CD14-positive monocyte (primary cell): Measurements from ENCODE around the gene HSD11B2. TPM values are rescaled to one million over a fixed set of nuclear protein-coding genes. Genes with fewer than 3 reads are reported as not detected.

Source experiments
- DNase-seq, 3 donors: peaks; one replicate each; pipeline ENCODE4 v3.0.0-alpha.2; 2011 to 2022
- H2AFZ ChIP-seq: 2 replicates; pipeline ENCODE4 v1.6.0; 2012; ENCODE audit warnings: mild to moderate bottlenecking, low read depth, low read length, inconsistent platforms; ENCODE audit not compliant: insufficient read depth, poor library complexity, severe bottlenecking
- H3K27ac ChIP-seq, 2 donors: 1 replicate in 1 of 2; 2 replicates in 1 of 2; pipeline ENCODE4 v1.5.1; 2012 to 2013; ENCODE audit warnings: low read length in 2 of 2, control low read depth in 1 of 2, inconsistent platforms in 1 of 2, low read depth in 1 of 2, mild to moderate bottlenecking in 1 of 2
- H3K27me3 ChIP-seq, 2 donors: one replicate each; pipeline versions ENCODE4 v1.6.0 to v1.6.1; 2011 to 2013; ENCODE audit warnings: low read length in 2 of 2; ENCODE audit not compliant: control insufficient read depth in 2 of 2, insufficient read depth in 2 of 2
- H3K36me3 ChIP-seq, 2 donors: replicated peaks in 1 of 2; 1 replicate in 1 of 2; 2 replicates in 1 of 2; pipeline versions ENCODE4 v1.5.1 to v1.6.1; 2012 to 2013; ENCODE audit warnings: low read length in 2 of 2, control low read depth in 1 of 2, inconsistent platforms in 1 of 2, mild to moderate bottlenecking in 1 of 2; ENCODE audit not compliant: insufficient read depth in 2 of 2, control insufficient read depth in 1 of 2
- H3K4me1 ChIP-seq, 2 donors: 1 replicate in 1 of 2; 2 replicates in 1 of 2; pipeline versions ENCODE4 v1.5.1 to v1.6.1; 2012 to 2013; ENCODE audit warnings: low read length in 2 of 2, control low read depth in 1 of 2, inconsistent platforms in 1 of 2, mild to moderate bottlenecking in 1 of 2, moderate library complexity in 1 of 2; ENCODE audit not compliant: insufficient read depth in 2 of 2, control insufficient read depth in 1 of 2
- H3K4me2 ChIP-seq: replicated peaks from 2 replicates; pipeline ENCODE3; 2012; ENCODE audit warnings: low read length, moderate library complexity, mild to moderate bottlenecking; ENCODE audit not compliant: poor library complexity, severe bottlenecking; ENCODE audit errors: extremely low read depth
- H3K4me3 ChIP-seq, 3 experiments: fragments of 200-600 bp in 1 of 3; sonication (generic) in 1 of 3; replicated peaks in 1 of 3; 1 replicate in 2 of 3; 2 replicates in 1 of 3; pipeline ENCODE4 v1.5.1; 2011 to 2013; ENCODE audit warnings: low read length in 3 of 3, mild to moderate bottlenecking in 3 of 3, control low read depth in 2 of 3, low read depth in 2 of 3, inconsistent platforms in 1 of 3, moderate library complexity in 1 of 3
- H3K79me2 ChIP-seq: 2 replicates; pipeline ENCODE4 v1.6.0; 2012; ENCODE audit warnings: mild to moderate bottlenecking, control low read depth, inconsistent platforms, low read length, moderate library complexity; ENCODE audit not compliant: insufficient read depth
- H3K9ac ChIP-seq: 2 replicates; pipeline ENCODE4 v1.6.0; 2017; ENCODE audit warnings: low read length, mild to moderate bottlenecking; ENCODE audit not compliant: insufficient read depth, poor library complexity, severe bottlenecking
- H3K9me3 ChIP-seq, 2 donors: replicated peaks in 1 of 2; 1 replicate in 1 of 2; 2 replicates in 1 of 2; pipeline versions ENCODE4 v1.5.1 to v1.6.1; 2012 to 2013; ENCODE audit warnings: low read length in 2 of 2, control low read depth in 1 of 2; ENCODE audit not compliant: control insufficient read depth in 1 of 2, insufficient read depth in 1 of 2
- H4K20me1 ChIP-seq: 2 replicates; pipeline ENCODE4 v1.6.0; 2012; ENCODE audit warnings: mild to moderate bottlenecking, low read length, control low read depth, moderate library complexity; ENCODE audit not compliant: insufficient read depth
- H3K27ac Mint-ChIP-seq, 7 donors: one replicate each; pipeline ENCODE4 v1.8.0; 2020; ENCODE audit warnings: mild to moderate bottlenecking in 7 of 7, mixed read lengths in 7 of 7, moderate library complexity in 6 of 7, inconsistent platforms in 2 of 7
- H3K27me3 Mint-ChIP-seq, 3 donors: one replicate each; pipeline ENCODE4 v1.8.0; 2021 to 2022; ENCODE audit warnings: low read depth in 3 of 3, mild to moderate bottlenecking in 3 of 3, mixed read lengths in 3 of 3, moderate library complexity in 3 of 3, inconsistent platforms in 1 of 3
- H3K36me3 Mint-ChIP-seq, 2 donors: one replicate each; pipeline ENCODE4 v1.8.0; 2020; ENCODE audit warnings: mixed read lengths in 2 of 2, inconsistent platforms in 1 of 2, mild to moderate bottlenecking in 1 of 2
- H3K4me1 Mint-ChIP-seq: one replicate; pipeline ENCODE4 v1.8.0; 2020; ENCODE audit warnings: mild to moderate bottlenecking, mixed read lengths
- H3K4me3 Mint-ChIP-seq, 2 donors: one replicate each; pipeline ENCODE4 v1.8.0; 2020; ENCODE audit warnings: mild to moderate bottlenecking in 2 of 2, mixed read lengths in 2 of 2, moderate library complexity in 1 of 2
- H3K9me3 Mint-ChIP-seq, 7 donors: one replicate each; pipeline ENCODE4 v1.8.0; 2020 to 2022; ENCODE audit warnings: mixed read lengths in 7 of 7, mild to moderate bottlenecking in 6 of 7, moderate library complexity in 6 of 7, inconsistent platforms in 2 of 7
- WGBS: methylation state at CpG from one replicate; pipeline ENCODE4 v1.1.5; 2013; ENCODE audit warnings: missing lambda C conversion rate; ENCODE audit not compliant: insufficient coverage; 5-methylcytosine and 5-hydroxymethylcytosine counted together
- intact Hi-C, 2 donors: fragments of 100-400 bp; cut with micrococcal nuclease; formaldehyde crosslinking; loops; one replicate each; pipeline versions ENCODE4 v1.15.0 to v1.15.1; 2023
- polyA plus RNA-seq, 3 donors: library from polyadenylated mRNA; depleted of rRNA in 1 of 3; unstranded in 2 of 3; stranded (reverse) in 1 of 3; fragments of 300-500 nt in 2 of 3; fragments of >200 nt in 1 of 3; fragmentation: Illumina TruSeq in 2 of 3; gene quantifications; 1 replicate in 2 of 3; 2 replicates in 1 of 3; pipeline ENCODE4 v1.2.3, GENCODE V29; 2012 to 2021
- TF ChIP-seq, protein P1 (sequence below): fragments of 200-600 bp; IDR thresholded peaks from one replicate; pipeline ENCODE4 v1.8.0; 2022; ENCODE audit warnings: antibody characterized with exemption, mild to moderate bottlenecking

The HSD11B2 gene
- polyA plus RNA-seq, 3 donors = not detected

DNA sequence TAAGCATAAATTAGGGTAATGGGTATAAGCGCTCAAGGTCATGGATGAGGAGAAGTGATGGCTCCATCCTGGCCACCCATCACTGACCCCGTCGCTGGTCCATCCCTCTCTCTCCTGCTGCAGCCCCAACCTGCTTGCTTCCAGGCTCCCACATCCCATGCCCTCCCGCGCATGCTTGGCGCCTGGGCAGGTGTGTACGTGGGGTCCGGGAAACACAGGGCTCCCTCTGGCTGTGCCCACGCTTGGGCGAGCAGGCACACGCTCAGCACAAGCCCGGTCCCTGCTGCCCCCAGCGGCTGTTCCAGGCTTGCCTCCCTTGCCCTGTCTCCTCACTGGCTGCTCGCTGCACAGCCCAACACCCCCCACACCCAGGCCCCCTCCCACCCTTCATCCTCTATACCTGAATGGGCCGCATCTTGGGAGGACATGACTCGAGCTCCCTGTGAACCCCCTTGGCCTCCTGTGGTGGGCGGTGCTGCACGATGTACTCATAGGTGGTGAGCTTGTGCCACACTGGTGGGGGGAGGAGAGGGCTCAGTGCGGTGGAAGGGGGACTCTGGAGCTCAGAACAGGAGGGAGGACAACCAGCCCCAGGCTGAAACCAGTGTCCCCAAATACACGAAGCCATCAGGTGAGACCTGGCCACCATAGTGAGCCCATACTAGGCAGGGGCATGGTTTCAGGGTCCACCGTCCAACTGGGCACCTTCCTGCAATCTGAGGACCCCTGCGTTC is 32.9 kb upstream of the HSD11B2 start:
- WGBS = 87% methylated on average over 17 of the region's 22 CpGs
- Mint-ChIP-seq H3K27ac (no peak overlapping the region), H3K4me1 (peaks cover 28% of the 10 kb centered on the region), H3K9me3 (peaks cover 0 to 5% (median 0%) of the 10 kb centered on the region in 7 donors), H3K4me3 (no peak overlapping the region), H3K36me3 (no peaks in the 10 kb centered on the region), H3K27me3 (peaks cover 10 to 38% (median 17%) of the 10 kb centered on the region in 3 donors)
- peaks cover 41 to 46% of the 10 kb centered on the region in 2 donors for H3K4me1 ChIP-seq
- no peak overlapping the region for H3K27ac ChIP-seq
- H3K79me2 ChIP-seq = no peaks in the 10 kb centered on the region
- H3K27me3 ChIP-seq = peaks cover 0 to 12% of the 10 kb centered on the region in 2 donors
- H3K4me3 ChIP-seq = no peak overlapping the region
- H2AFZ ChIP-seq = no peak overlapping the region
- H3K36me3 ChIP-seq = no peaks in the 10 kb centered on the region
- no peaks in the 10 kb centered on the region for H3K9me3 ChIP-seq
- no peak overlapping the region for H3K4me2 ChIP-seq
- DNase-seq = no peak
- intact Hi-C loops = loop anchor here (2.0 to 5.0 kb wide), 4 partner anchors 25 to 121 kb away; partner anchors contain the start of gene PLEKHG4 (in 1 of the 2)
- TF ChIP-seq, protein P1, sequence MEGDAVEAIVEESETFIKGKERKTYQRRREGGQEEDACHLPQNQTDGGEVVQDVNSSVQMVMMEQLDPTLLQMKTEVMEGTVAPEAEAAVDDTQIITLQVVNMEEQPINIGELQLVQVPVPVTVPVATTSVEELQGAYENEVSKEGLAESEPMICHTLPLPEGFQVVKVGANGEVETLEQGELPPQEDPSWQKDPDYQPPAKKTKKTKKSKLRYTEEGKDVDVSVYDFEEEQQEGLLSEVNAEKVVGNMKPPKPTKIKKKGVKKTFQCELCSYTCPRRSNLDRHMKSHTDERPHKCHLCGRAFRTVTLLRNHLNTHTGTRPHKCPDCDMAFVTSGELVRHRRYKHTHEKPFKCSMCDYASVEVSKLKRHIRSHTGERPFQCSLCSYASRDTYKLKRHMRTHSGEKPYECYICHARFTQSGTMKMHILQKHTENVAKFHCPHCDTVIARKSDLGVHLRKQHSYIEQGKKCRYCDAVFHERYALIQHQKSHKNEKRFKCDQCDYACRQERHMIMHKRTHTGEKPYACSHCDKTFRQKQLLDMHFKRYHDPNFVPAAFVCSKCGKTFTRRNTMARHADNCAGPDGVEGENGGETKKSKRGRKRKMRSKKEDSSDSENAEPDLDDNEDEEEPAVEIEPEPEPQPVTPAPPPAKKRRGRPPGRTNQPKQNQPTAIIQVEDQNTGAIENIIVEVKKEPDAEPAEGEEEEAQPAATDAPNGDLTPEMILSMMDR = no peak
- H3K9ac ChIP-seq = no peak overlapping the region
- peaks cover 12% of the 10 kb centered on the region for H4K20me1 ChIP-seq

- peaks cover 0 to 7% of the 10 kb centered on the region in 2 donors for H3K27me3 ChIP-seq
- Mint-ChIP-seq H3K9me3 (peaks cover 0 to 2% (median 0%) of the 10 kb centered on the region in 7 donors), H3K4me3 (no peak overlapping the region), H3K36me3 (no peaks in the 10 kb centered on the region), H3K4me1 (peaks cover 23% of the 10 kb centered on the region), H3K27ac (no peak overlapping the region), H3K27me3 (peaks cover 9 to 31% (median 14%) of the 10 kb centered on the region in 3 donors)
- no peak overlapping the region for H3K9ac ChIP-seq
- DNase-seq = no peak
- no peak overlapping the region for H3K4me2 ChIP-seq
- 95% methylated on average over 18 of the region's 19 CpGs for WGBS
- intact Hi-C loops = loop anchor here (2.0 to 5.0 kb wide), 4 partner anchors 26 to 121 kb away; partner anchors contain the start of gene PLEKHG4 (in 1 of the 2)
- H3K4me3 ChIP-seq = no peak overlapping the region
- TF ChIP-seq, protein P1 = no peak
- H3K9me3 ChIP-seq = no peaks in the 10 kb centered on the region
- peaks cover 9% of the 10 kb centered on the region for H4K20me1 ChIP-seq
- H2AFZ ChIP-seq = peak overlapping the region; percentile 29
- no peaks in the 10 kb centered on the region for H3K79me2 ChIP-seq
- no peaks in the 10 kb centered on the region for H3K36me3 ChIP-seq
- no peak overlapping the region for H3K27ac ChIP-seq
- peaks cover 34 to 39% of the 10 kb centered on the region in 2 donors for H3K4me1 ChIP-seq
Measured at GRCh38 chr16:67398546-67399217, 32.2 kb upstream of the HSD11B2 start.
